Breast epithelium (tissue), 4 donors: ENCODE results near the gene ILRUN. TPM values are rescaled to one million over a fixed set of nuclear protein-coding genes. Genes with fewer than 3 reads are reported as not detected.

Experiments used
- DNase-seq, 2 donors: peaks; one replicate each; pipeline ENCODE4 v3.0.0-alpha.2; 2019; ENCODE audit warnings: low spot score in 2 of 2
- H3K27ac ChIP-seq, 2 donors: fragments of 200-600 bp; sonication (generic) in 1 of 2; one replicate each; pipeline ENCODE4 v1.5.1; 2016 to 2019; ENCODE audit warnings: mild to moderate bottlenecking in 1 of 2
- H3K27me3 ChIP-seq, 2 donors: fragments of 200-600 bp; sonication (generic) in 1 of 2; one replicate each; pipeline versions ENCODE4 v1.5.1 to v1.6.0; 2017 to 2019; ENCODE audit warnings: control low read depth in 1 of 2, mild to moderate bottlenecking in 1 of 2
- H3K36me3 ChIP-seq: fragments of 200-600 bp; one replicate; pipeline ENCODE4 v1.5.1; 2019
- H3K4me1 ChIP-seq, 2 donors: fragments of 200-600 bp; sonication (generic); one replicate each; pipeline ENCODE4 v1.5.1; 2016 to 2019; ENCODE audit warnings: control low read depth in 1 of 2
- H3K4me3 ChIP-seq, 3 donors: fragments of 200-600 bp; sonication (generic); 1 replicate in 2 of 3; 2 replicates in 1 of 3; pipeline ENCODE4 v1.5.1; 2016 to 2019; ENCODE audit warnings: mild to moderate bottlenecking in 3 of 3, moderate library complexity in 2 of 3
- H3K9me3 ChIP-seq, 2 donors: fragments of 200-600 bp; sonication (generic) in 1 of 2; one replicate each; pipeline ENCODE4 v1.5.1; 2016 to 2019; ENCODE audit warnings: control low read depth in 1 of 2
- POLR2A ChIP-seq: fragments of 450-650 bp; IDR thresholded peaks from one replicate; pipeline ENCODE4 v1.6.1; 2016; ENCODE audit warnings: antibody characterized with exemption, mild to moderate bottlenecking, moderate library complexity
- POLR2AphosphoS5 ChIP-seq, 3 donors: sonication (generic); formaldehyde crosslinking; IDR thresholded peaks; one replicate each; pipeline ENCODE4 v1.6.1; 2017; ENCODE audit warnings: antibody characterized with exemption in 3 of 3
- intact Hi-C: fragments of 100-400 bp; cut with DNase I; formaldehyde crosslinking; loops from one replicate; pipeline ENCODE4 v1.15.1; 2023; ENCODE audit warnings: low total_unique reads
- total RNA-seq, 3 donors: library from RNA; depleted of rRNA; stranded (reverse); fragments of >200 nt; gene quantifications; one replicate each; pipeline ENCODE4 v1.1.0, GENCODE V29; 2016
- TF ChIP-seq, protein P1 (sequence below), 3 donors: fragments of 450-650 bp; IDR thresholded peaks; one replicate each; pipeline ENCODE4 v1.5.1; 2016 to 2017; ENCODE audit warnings: antibody characterized with exemption in 3 of 3, mild to moderate bottlenecking in 3 of 3, moderate library complexity in 3 of 3

Gene ILRUN
- total RNA-seq, 3 donors from 2014 or later = 58.3 to 87.1 (median 63.7) TPM

DNA sequence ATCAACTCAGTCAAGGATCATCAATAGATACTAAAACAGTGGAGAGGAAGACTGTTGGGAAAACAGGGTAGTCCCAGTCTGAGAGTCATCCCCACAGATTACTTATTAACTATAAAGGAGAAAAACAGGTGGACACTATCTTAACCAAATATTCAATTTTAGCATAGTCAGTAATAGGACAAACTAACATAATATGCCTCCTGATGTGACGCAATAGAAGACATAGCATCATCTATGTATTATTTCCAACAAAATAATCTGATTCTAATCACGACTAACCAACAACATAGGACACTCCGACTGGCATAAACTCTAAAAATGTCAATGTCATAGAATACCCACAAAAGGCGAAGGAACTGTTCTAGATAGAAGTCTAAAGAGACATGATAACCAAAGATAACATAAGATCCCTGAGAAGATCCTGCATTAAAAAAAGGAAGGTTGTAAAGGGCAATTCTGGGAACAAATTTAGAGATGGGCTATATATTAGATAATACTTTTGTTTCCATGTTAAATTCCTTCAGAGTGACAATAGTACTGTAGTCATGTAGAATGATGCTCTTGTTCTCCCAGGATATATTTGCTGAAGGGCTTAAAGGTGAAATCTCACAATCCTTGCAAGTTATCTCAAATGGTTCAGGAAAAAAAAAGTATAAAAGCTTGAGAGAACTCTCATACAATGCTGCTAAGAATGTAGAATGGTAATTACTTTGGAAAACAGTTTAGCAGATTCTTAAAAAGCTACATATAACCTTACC is 28.9 kb downstream of the ILRUN start:
- no peak overlapping the region for H3K27ac ChIP-seq
- no peaks in the 10 kb centered on the region for H3K36me3 ChIP-seq
- H3K9me3 ChIP-seq = no peaks in the 10 kb centered on the region
- no peak for TF ChIP-seq POLR2A
- TF ChIP-seq, protein P1, sequence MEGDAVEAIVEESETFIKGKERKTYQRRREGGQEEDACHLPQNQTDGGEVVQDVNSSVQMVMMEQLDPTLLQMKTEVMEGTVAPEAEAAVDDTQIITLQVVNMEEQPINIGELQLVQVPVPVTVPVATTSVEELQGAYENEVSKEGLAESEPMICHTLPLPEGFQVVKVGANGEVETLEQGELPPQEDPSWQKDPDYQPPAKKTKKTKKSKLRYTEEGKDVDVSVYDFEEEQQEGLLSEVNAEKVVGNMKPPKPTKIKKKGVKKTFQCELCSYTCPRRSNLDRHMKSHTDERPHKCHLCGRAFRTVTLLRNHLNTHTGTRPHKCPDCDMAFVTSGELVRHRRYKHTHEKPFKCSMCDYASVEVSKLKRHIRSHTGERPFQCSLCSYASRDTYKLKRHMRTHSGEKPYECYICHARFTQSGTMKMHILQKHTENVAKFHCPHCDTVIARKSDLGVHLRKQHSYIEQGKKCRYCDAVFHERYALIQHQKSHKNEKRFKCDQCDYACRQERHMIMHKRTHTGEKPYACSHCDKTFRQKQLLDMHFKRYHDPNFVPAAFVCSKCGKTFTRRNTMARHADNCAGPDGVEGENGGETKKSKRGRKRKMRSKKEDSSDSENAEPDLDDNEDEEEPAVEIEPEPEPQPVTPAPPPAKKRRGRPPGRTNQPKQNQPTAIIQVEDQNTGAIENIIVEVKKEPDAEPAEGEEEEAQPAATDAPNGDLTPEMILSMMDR (IDR thresholded peaks at IDR 0.05) = no peak
- intact Hi-C loops = no loop called here
- H3K4me3 ChIP-seq = no peak overlapping the region
- H3K27me3 ChIP-seq = no peaks in the 10 kb centered on the region
- H3K4me1 ChIP-seq = peaks cover 0 to 9% of the 10 kb centered on the region in 2 donors
- no peak for DNase-seq

GRCh38 chr6:34665019-34665418 is 31.5 kb downstream of the ILRUN start:
- Histone ChIP-seq H3K4me1 (peaks cover 0 to 9% of the 10 kb centered on the region in 2 donors), H3K4me3 (no peak overlapping the region), H3K27me3 (no peaks in the 10 kb centered on the region), H3K27ac (peak overlapping the region in 1 of 2 donors; percentile 36), H3K36me3 (no peaks in the 10 kb centered on the region), H3K9me3 (no peaks in the 10 kb centered on the region)
- intact Hi-C loops = no loop called here
- no peak for DNase-seq
- no peak for TF ChIP-seq POLR2AphosphoS5 (IDR thresholded peaks at IDR 0.05)
- no peak for TF ChIP-seq POLR2A

- H3K27ac ChIP-seq = peak overlapping the region; percentile 6 to 36
- peaks cover 0 to 9% of the 10 kb centered on the region in 2 donors for H3K4me1 ChIP-seq
- no peak overlapping the region for H3K4me3 ChIP-seq
- no peak for DNase-seq
- no peaks in the 10 kb centered on the region for H3K27me3 ChIP-seq
- intact Hi-C loops = no loop called here
- no peaks in the 10 kb centered on the region for H3K9me3 ChIP-seq
- TF ChIP-seq POLR2AphosphoS5 (IDR thresholded peaks at IDR 0.05) (no peak), POLR2A (no peak)
- TF ChIP-seq, protein P1 (IDR thresholded peaks at IDR 0.05) = no peak
- no peaks in the 10 kb centered on the region for H3K36me3 ChIP-seq
Observed at GRCh38 chr6:34664256-34664971, 32.2 kb downstream of the ILRUN start.

GRCh38 chr6:34663831-34664255 is 32.7 kb downstream of the ILRUN start:
- H3K27me3 ChIP-seq = no peaks in the 10 kb centered on the region
- intact Hi-C loops = no loop called here
- DNase-seq = no peak
- no peaks in the 10 kb centered on the region for H3K36me3 ChIP-seq
- H3K27ac ChIP-seq = peak overlapping the region in 1 of 2 donors; percentile 6
- no peak overlapping the region for H3K4me3 ChIP-seq
- H3K9me3 ChIP-seq = no peaks in the 10 kb centered on the region
- peaks cover 0 to 9% of the 10 kb centered on the region in 2 donors for H3K4me1 ChIP-seq
- TF ChIP-seq, protein P1 (IDR thresholded peaks at IDR 0.05) = no peak
- no peak for TF ChIP-seq POLR2A
- TF ChIP-seq POLR2AphosphoS5 (IDR thresholded peaks at IDR 0.05) = no peak

- DNase-seq = no peak
- Histone ChIP-seq H3K27ac (no peak overlapping the region), H3K4me1 (peaks cover 0 to 9% of the 10 kb centered on the region in 2 donors), H3K9me3 (no peaks in the 10 kb centered on the region), H3K36me3 (no peaks in the 10 kb centered on the region), H3K4me3 (no peak overlapping the region), H3K27me3 (no peaks in the 10 kb centered on the region)
- TF ChIP-seq, protein P1 (IDR thresholded peaks at IDR 0.05) = no peak
- TF ChIP-seq POLR2AphosphoS5 (IDR thresholded peaks at IDR 0.05) (no peak), POLR2A (no peak)
- intact Hi-C loops = no loop called here
Observed at GRCh38 chr6:34663371-34663770, 33.2 kb downstream of the ILRUN start.
